ENCODE measurements around the gene FECH. TPM values are rescaled to one million over a fixed set of nuclear protein-coding genes. Genes with fewer than 3 reads are reported as not detected.
"Not testable (repeated sequence)": the region's sequence is repeated elsewhere in the genome, so short reads cannot be mapped to it uniquely, and the experiment has no call there.

FECH gene
- total RNA-seq, 4 donors from 2014 or later: 19.3 to 25.0 (median 21.9) TPM

DNA sequence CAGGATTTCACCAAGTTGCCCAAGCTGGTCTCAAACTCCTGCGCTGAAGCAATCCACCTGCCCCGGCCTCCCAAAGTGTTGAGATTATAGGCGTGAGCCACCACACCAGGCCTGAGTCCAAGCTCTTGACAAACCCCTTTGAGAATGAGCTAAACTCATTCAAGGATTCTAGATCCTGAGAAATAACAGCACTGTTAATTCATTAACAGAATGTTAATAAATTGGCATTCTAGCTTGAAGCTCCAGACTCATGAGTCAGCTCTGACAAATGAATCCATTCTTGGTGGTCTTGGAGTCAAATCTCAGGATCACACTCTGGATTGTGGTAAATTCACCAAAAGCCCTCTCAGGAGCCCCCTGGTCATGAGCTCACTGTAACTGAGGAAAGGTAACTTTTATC, 33.4 kb upstream of the FECH start:
- Histone ChIP-seq H3K27ac (no peak overlapping the region), H3K36me3 (peaks cover 0 to 41% (median 0%) of the 10 kb centered on the region in 3 donors), H3K4me3 (no peak overlapping the region), H3K9me3 (no peaks in the 10 kb centered on the region), H3K4me1 (peaks cover 0 to 17% (median 5%) of the 10 kb centered on the region in 4 donors), H3K27me3 (no peaks in the 10 kb centered on the region)
- no peak for DNase-seq
- no peak for TF ChIP-seq POLR2A (IDR thresholded peaks at IDR 0.05)
- TF ChIP-seq CTCF (IDR thresholded peaks at IDR 0.05): no peak

GRCh38 chr18:57618910-57619309, 32.4 kb upstream of the FECH start:
- no peak for DNase-seq

DNA sequence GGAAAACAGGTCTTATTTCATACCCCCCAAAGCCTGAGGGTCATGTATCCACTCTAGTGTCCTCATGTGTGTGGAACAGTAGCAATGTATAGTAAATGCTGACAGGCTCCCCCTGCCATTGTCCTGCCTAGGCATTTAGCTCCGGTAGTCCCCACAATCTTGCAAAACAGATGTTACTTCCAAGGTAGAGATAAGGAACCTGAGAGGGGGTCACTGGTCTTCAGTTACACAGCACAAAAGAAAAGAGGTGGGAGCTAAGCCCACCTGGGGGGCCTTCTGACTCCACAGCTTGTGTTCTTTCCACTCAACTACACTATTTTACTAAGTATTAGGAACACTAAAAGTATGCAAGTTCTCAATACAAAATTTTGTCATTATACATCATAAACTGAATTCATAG, 17.4 kb upstream of the FECH start:
- Histone ChIP-seq H3K27ac (no peak overlapping the region), H3K4me1 (no peaks in the 10 kb centered on the region), H3K4me3 (no peak overlapping the region), H3K36me3 (peaks cover 2 to 100% (median 7%) of the 10 kb centered on the region in 3 donors), H3K27me3 (no peaks in the 10 kb centered on the region), H3K9me3 (no peaks in the 10 kb centered on the region)
- TF ChIP-seq POLR2A (IDR thresholded peaks at IDR 0.05) (no peak), CTCF (IDR thresholded peaks at IDR 0.05) (no peak)
- DNase-seq: no peak

More at GRCh38 chr18:57618910-57619309, 32.4 kb upstream of the FECH start:
- no peak overlapping the region for H3K27ac ChIP-seq
- no peak for TF ChIP-seq CTCF (IDR thresholded peaks at IDR 0.05)
- H3K27me3 ChIP-seq: no peaks in the 10 kb centered on the region
- peaks cover 0 to 50% (median 0%) of the 10 kb centered on the region in 3 donors for H3K36me3 ChIP-seq
- H3K9me3 ChIP-seq: no peaks in the 10 kb centered on the region
- peaks cover 0 to 17% (median 5%) of the 10 kb centered on the region in 4 donors for H3K4me1 ChIP-seq
- H3K4me3 ChIP-seq: no peak overlapping the region

- H3K4me3 ChIP-seq: no peak overlapping the region
- no peaks in the 10 kb centered on the region for H3K4me1 ChIP-seq
- TF ChIP-seq CTCF (IDR thresholded peaks at IDR 0.05) (no peak), POLR2A (IDR thresholded peaks at IDR 0.05) (no peak)
- H3K27me3 ChIP-seq: no peaks in the 10 kb centered on the region
- no peak for DNase-seq
- no peak overlapping the region for H3K27ac ChIP-seq
- peaks cover 0 to 20% (median 0%) of the 10 kb centered on the region in 3 donors for H3K36me3 ChIP-seq
- H3K9me3 ChIP-seq: no peaks in the 10 kb centered on the region
These were observed 8.8 kb upstream of the FECH start for GRCh38 chr18:57595347-57595746.

- H3K27ac ChIP-seq, H3K36me3 ChIP-seq, DNase-seq, H3K4me3 ChIP-seq, H3K27me3 ChIP-seq, H3K9me3 ChIP-seq, H3K4me1 ChIP-seq: not testable (repeated sequence)
These were observed 6.2 kb upstream of the FECH start for GRCh38 chr18:57592716-57593115.

- no peaks in the 10 kb centered on the region for H3K9me3 ChIP-seq
- no peak for TF ChIP-seq CTCF (IDR thresholded peaks at IDR 0.05)
- no peak overlapping the region for H3K4me3 ChIP-seq
- H3K36me3 ChIP-seq: no peaks in the 10 kb centered on the region
- no peak for DNase-seq
- peaks cover 0 to 11% (median 4%) of the 10 kb centered on the region in 4 donors for H3K4me1 ChIP-seq
- no peak overlapping the region for H3K27ac ChIP-seq
- H3K27me3 ChIP-seq: no peaks in the 10 kb centered on the region
These were observed 2.7 kb upstream of the FECH start for GRCh38 chr18:57589161-57589560.
